Hepatocyte (in vitro differentiated cells): ENCODE results near the gene NFYC. TPM values are rescaled to one million over a fixed set of nuclear protein-coding genes. Genes with fewer than 3 reads are reported as not detected.

Experiments used
- DNase-seq: peaks from one replicate; pipeline ENCODE4 v3.0.0-alpha.2; 2016; ENCODE audit warnings: low spot score
- H2AFZ ChIP-seq: fragments of 200-600 bp; sonication (generic); 2 replicates; pipeline ENCODE4 v1.6.0; 2016; ENCODE audit warnings: antibody characterized with exemption, mild to moderate bottlenecking
- H3K27ac ChIP-seq: fragments of 200-600 bp; sonication (generic); 2 replicates; pipeline ENCODE4 v1.5.1; 2016; ENCODE audit warnings: mild to moderate bottlenecking
- H3K27me3 ChIP-seq: fragments of 200-600 bp; sonication (generic); 2 replicates; pipeline ENCODE4 v1.6.1; 2016
- H3K36me3 ChIP-seq: fragments of 200-600 bp; sonication (generic); replicated peaks from 2 replicates; pipeline ENCODE4 v1.5.1; 2016; ENCODE audit warnings: low read depth; ENCODE audit not compliant: insufficient read depth
- H3K4me1 ChIP-seq: fragments of 200-600 bp; sonication (generic); 2 replicates; pipeline ENCODE4 v1.5.1; 2016; ENCODE audit warnings: mild to moderate bottlenecking, moderate library complexity; ENCODE audit not compliant: insufficient read depth
- H3K4me2 ChIP-seq: fragments of 200-600 bp; sonication (generic); 2 replicates; pipeline ENCODE4 v1.6.0; 2016
- H3K4me3 ChIP-seq: fragments of 200-600 bp; sonication (generic); 2 replicates; pipeline ENCODE4 v1.5.1; 2016; ENCODE audit warnings: mild to moderate bottlenecking
- H3K79me2 ChIP-seq: fragments of 200-600 bp; sonication (generic); 2 replicates; pipeline ENCODE4 v1.6.0; 2017; ENCODE audit warnings: mild to moderate bottlenecking
- H3K9me2 ChIP-seq: fragments of 200-600 bp; sonication (generic); replicated peaks from 2 replicates; pipeline ENCODE4 v1.6.0; 2017; ENCODE audit warnings: mild to moderate bottlenecking; ENCODE audit not compliant: insufficient read depth
- H3K9me3 ChIP-seq: fragments of 200-600 bp; sonication (generic); 2 replicates; pipeline ENCODE4 v1.5.1; 2016; ENCODE audit warnings: low read depth, mild to moderate bottlenecking
- H4K20me1 ChIP-seq: fragments of 200-600 bp; sonication (generic); 2 replicates; pipeline ENCODE4 v1.6.0; 2016; ENCODE audit warnings: mild to moderate bottlenecking; ENCODE audit not compliant: insufficient read depth, poor library complexity, severe bottlenecking
- CTCF ChIP-seq: fragments of 200-600 bp; sonication (generic); IDR thresholded peaks from 2 replicates; pipeline ENCODE4 v1.5.1; 2016; ENCODE audit warnings: antibody characterized with exemption, mild to moderate bottlenecking; ENCODE audit not compliant: poor library complexity
- EZH2 ChIP-seq: fragments of 200-600 bp; sonication (generic); IDR thresholded peaks from 2 replicates; pipeline ENCODE4 v1.6.1; 2016; ENCODE audit warnings: antibody characterized with exemption, mild to moderate bottlenecking, borderline replicate concordance
- EZH2phosphoT487 ChIP-seq: fragments of 200-600 bp; sonication (generic); IDR thresholded peaks from one replicate; pipeline ENCODE4 v1.6.1; 2018; ENCODE audit warnings: antibody characterized with exemption, mild to moderate bottlenecking, low read depth, moderate library complexity; ENCODE audit not compliant: unreplicated experiment, severe bottlenecking
- WGBS: methylation state at CpG from one replicate; pipeline ENCODE4 v1.1.6; 2016; ENCODE audit warnings: low lambda C conversion rate; ENCODE audit errors: missing lambda C conversion rate; 5-methylcytosine and 5-hydroxymethylcytosine counted together
- polyA plus RNA-seq: library from polyadenylated mRNA; unstranded; fragments of >200 nt; fragmentation: Nextera tagmentation; extraction: Ambion mirVana; gene quantifications from 2 replicates; pipeline ENCODE4 v1.2.1, GENCODE V29; 2016
- total RNA-seq: library from RNA; depleted of rRNA; stranded (reverse); fragments of >200 nt; gene quantifications from 2 replicates; pipeline ENCODE4 v1.2.3, GENCODE V29; 2014

Gene NFYC
- total and polyA plus RNA-seq, 2 experiments from 2014 or later, result 44.1 to 52.5 TPM

- Histone ChIP-seq H3K27me3 (peaks cover 29% of the 10 kb centered on the region), H3K9me3 (no peaks in the 10 kb centered on the region), H3K4me1 (peaks cover 13% of the 10 kb centered on the region), H3K9me2 (no peaks in the 10 kb centered on the region), H2AFZ (no peak overlapping the region), H3K4me2 (no peak overlapping the region), H3K36me3 (no peaks in the 10 kb centered on the region), H4K20me1 (no peaks in the 10 kb centered on the region), H3K4me3 (no peak overlapping the region), H3K79me2 (no peaks in the 10 kb centered on the region), H3K27ac (no peak overlapping the region)
- TF ChIP-seq EZH2phosphoT487 (no peak), EZH2 (no peak), CTCF (no peak)
- WGBS, result 94% methylated on average over 7 of the region's 7 CpGs
- no peak for DNase-seq
Measured at GRCh38 chr1:40785446-40785845, 93.9 kb downstream of the NFYC start.

- DNase-seq, result no peak
- no peaks in the 10 kb centered on the region for H4K20me1 ChIP-seq
- no peaks in the 10 kb centered on the region for H3K9me3 ChIP-seq
- no peaks in the 10 kb centered on the region for H3K9me2 ChIP-seq
- H3K27ac ChIP-seq, result no peak overlapping the region
- H3K79me2 ChIP-seq, result no peaks in the 10 kb centered on the region
- peaks cover 13% of the 10 kb centered on the region for H3K4me1 ChIP-seq
- peaks cover 29% of the 10 kb centered on the region for H3K27me3 ChIP-seq
- no peaks in the 10 kb centered on the region for H3K36me3 ChIP-seq
- H3K4me2 ChIP-seq, result no peak overlapping the region
- H3K4me3 ChIP-seq, result no peak overlapping the region
- no peak for TF ChIP-seq CTCF
- TF ChIP-seq EZH2, result no peak
- TF ChIP-seq EZH2phosphoT487, result no peak
- H2AFZ ChIP-seq, result no peak overlapping the region
- WGBS, result 86% methylated on average over 8 of the region's 9 CpGs
Measured at GRCh38 chr1:40786171-40786994, 94.9 kb downstream of the NFYC start.

- no peak for TF ChIP-seq EZH2phosphoT487
- TF ChIP-seq EZH2, result no peak
- no peak for TF ChIP-seq CTCF
- Histone ChIP-seq H3K9me3 (no peaks in the 10 kb centered on the region), H3K4me3 (no peak overlapping the region), H3K9me2 (no peaks in the 10 kb centered on the region), H4K20me1 (no peaks in the 10 kb centered on the region), H3K27ac (no peak overlapping the region), H2AFZ (no peak overlapping the region), H3K36me3 (no peaks in the 10 kb centered on the region), H3K4me2 (no peak overlapping the region), H3K4me1 (peaks cover 13% of the 10 kb centered on the region), H3K79me2 (no peaks in the 10 kb centered on the region), H3K27me3 (peaks cover 22% of the 10 kb centered on the region)
- 93% methylated on average over 9 of the region's 9 CpGs for WGBS
- no peak for DNase-seq
Measured at GRCh38 chr1:40786995-40787705, 95.6 kb downstream of the NFYC start.
